T-helper 1 cell treated with Interleukin-12 subunit alpha and Interleukin-12 subunit beta and Interleukin-4 antibody, amounts not matched to agents 30 μg/mL and 1 μg/mL, for 36 hours (primary cell): Measurements from ENCODE around the gene DCTN2.

Source experiments
- H3K27ac Mint-ChIP-seq: one replicate; pipeline ENCODE4 v1.8.0; 2021; ENCODE audit warnings: mild to moderate bottlenecking, mixed read lengths
- H3K27me3 Mint-ChIP-seq: one replicate; pipeline ENCODE4 v1.8.0; 2021; ENCODE audit warnings: low read depth, mixed read lengths
- H3K36me3 Mint-ChIP-seq: one replicate; pipeline ENCODE4 v1.8.0; 2021; ENCODE audit warnings: low read depth, mixed read lengths
- H3K4me1 Mint-ChIP-seq: one replicate; pipeline ENCODE4 v1.8.0; 2021; ENCODE audit warnings: low read depth, mixed read lengths
- H3K4me3 Mint-ChIP-seq: one replicate; pipeline ENCODE4 v1.8.0; 2021; ENCODE audit warnings: mild to moderate bottlenecking, moderate library complexity, mixed read lengths
- H3K9me3 Mint-ChIP-seq: one replicate; pipeline ENCODE4 v1.8.0; 2021; ENCODE audit warnings: mixed read lengths

Gene DCTN2

DNA sequence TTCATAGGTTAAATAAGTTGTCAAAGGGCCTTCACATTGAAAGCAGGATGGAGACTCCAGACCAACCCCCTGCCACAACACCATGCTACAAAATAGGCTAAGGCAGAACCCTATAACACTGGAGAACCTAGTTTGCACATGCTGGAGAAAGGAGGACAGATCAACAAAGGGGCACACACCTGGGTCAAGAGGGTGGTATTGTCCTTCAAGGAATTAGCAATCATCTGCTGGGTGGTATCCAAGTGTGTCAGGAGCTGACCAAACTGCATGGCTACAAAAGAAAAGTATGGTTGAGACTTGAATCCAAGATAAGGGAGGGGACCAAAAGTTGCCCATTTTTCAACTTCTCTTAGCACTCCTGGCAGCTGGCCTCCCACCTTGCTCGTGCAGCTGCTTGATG lies 15.2 kb downstream of the DCTN2 start:
- peaks cover 52% of the 10 kb centered on the region for H3K36me3 Mint-ChIP-seq
- H3K4me1 Mint-ChIP-seq: peaks cover 5% of the 10 kb centered on the region
- no peak overlapping the region for H3K27ac Mint-ChIP-seq
- no peaks in the 10 kb centered on the region for H3K27me3 Mint-ChIP-seq
- no peaks in the 10 kb centered on the region for H3K9me3 Mint-ChIP-seq
- no peak overlapping the region for H3K4me3 Mint-ChIP-seq

DNA sequence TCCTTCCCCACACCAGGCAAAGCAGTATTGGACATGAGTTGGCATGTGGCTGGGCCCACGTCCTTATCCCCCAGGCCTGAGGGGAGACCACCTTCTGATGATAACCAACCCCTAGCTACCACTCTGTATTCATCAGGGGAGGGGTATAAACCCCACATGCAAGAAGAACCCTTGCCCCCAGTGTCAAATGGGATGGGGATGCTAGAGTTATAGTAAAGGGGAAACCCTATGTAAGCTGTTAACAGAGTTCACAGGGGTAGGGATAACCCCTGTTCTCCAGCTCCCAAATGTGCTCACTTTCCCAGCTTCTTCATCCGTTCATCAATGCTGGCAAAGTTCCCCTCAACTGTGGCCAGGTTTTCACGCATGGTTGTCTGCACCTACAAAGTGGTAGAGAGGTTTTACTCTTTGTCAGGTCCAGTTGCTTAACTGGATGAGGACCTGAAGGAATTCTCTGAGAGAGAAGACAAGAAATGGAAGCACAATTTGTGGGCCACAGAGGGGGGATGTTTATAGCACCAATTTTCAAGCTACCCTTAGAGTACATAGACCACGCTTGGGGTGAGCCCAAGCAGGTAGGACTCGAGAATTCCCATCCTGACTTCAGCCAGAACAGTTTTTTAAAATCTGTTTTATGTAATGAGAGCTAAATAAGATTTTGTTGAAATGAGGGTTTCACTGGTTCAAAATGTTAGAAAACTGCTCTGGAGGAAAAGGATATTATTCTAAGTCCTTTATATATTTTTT lies 16.4 kb downstream of the DCTN2 start:
- no peaks in the 10 kb centered on the region for H3K9me3 Mint-ChIP-seq
- H3K27ac Mint-ChIP-seq: no peak overlapping the region
- H3K4me1 Mint-ChIP-seq: peaks cover 6% of the 10 kb centered on the region
- H3K27me3 Mint-ChIP-seq: no peaks in the 10 kb centered on the region
- H3K4me3 Mint-ChIP-seq: no peak overlapping the region
- H3K36me3 Mint-ChIP-seq: peaks cover 46% of the 10 kb centered on the region

DNA sequence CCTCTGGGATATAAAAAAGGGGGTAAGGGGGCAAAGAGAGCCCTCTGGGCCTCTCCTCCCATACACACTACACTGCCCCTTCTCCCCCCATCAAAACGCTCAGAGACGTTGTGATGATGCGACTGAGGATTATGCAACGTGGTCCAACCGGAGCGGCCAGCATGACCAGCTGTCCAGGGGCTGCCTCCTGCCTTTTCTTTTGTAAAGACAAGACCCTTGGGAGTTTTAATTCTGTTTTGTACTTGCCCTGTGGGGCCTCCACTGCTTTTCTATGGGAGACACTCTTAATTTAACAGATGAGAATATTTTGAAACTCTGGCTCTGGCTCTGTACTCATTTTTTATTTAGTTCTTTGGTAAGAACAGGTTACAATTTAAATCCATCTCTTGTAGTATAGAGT lies 17.2 kb downstream of the DCTN2 start:
- no peak overlapping the region for H3K4me3 Mint-ChIP-seq
- no peak overlapping the region for H3K27ac Mint-ChIP-seq
- peaks cover 47% of the 10 kb centered on the region for H3K36me3 Mint-ChIP-seq
- H3K9me3 Mint-ChIP-seq: no peaks in the 10 kb centered on the region
- peaks cover 7% of the 10 kb centered on the region for H3K4me1 Mint-ChIP-seq
- H3K27me3 Mint-ChIP-seq: no peaks in the 10 kb centered on the region

DNA sequence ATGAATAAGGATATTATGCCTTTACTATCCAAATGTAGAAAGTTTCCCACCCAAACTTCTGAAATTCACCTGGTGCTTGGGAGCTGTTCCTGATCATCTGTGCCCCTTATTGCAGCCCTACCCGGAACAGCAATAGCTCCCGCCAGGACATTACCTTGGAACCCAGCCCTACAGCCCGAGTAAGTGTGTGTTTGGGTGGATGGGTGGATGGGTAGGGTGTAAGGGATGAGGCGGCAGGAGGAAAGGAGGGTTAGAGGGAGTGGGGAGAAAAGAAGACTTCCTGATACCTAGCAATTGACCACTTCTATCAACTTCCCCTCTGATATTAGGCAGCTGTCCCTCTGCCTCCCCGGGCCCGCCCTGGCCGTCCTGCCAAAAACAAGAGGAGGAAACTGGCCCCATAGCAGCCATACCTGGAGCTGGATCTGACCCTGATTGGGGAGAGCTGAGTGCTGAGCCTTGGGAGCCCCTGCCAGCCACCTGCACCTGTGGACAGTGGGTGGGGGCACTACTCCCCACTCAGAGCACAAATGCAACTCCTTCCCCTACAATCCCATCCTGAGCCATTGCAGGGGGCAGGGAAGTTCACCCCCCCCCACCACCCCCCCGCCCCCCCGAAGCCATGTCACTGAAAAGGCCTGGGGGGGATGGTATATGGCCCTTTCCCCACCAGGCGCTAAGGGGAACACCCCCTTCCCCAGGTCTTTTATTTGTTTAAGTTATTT lies 18.0 kb downstream of the DCTN2 start:
- Mint-ChIP-seq H3K4me3 (no peak overlapping the region), H3K36me3 (peaks cover 46% of the 10 kb centered on the region), H3K4me1 (peaks cover 14% of the 10 kb centered on the region), H3K27me3 (no peaks in the 10 kb centered on the region), H3K9me3 (no peaks in the 10 kb centered on the region), H3K27ac (no peak overlapping the region)

DNA sequence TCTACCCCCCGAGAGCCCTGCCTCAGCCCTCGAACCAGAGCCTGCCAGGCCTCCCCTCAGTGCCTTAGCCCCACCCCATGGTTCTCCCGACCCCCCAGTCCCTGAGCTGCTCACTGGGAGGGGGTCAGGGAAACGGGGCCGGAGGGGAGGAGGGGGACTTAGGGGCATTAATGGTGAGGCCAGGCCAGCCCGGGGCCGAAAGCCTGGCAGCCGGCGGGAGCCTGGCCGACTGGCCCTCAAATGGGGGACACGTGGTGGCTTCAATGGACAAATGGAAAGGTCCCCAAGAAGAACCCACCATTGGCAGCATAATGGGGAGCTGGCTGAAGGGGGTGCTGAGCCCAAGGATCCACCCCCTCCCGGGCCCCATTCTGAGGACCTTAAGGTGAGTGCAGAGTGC lies 18.8 kb downstream of the DCTN2 start:
- Mint-ChIP-seq H3K4me1 (peaks cover 22% of the 10 kb centered on the region), H3K9me3 (no peaks in the 10 kb centered on the region), H3K36me3 (peaks cover 48% of the 10 kb centered on the region), H3K27me3 (no peaks in the 10 kb centered on the region), H3K4me3 (no peak overlapping the region), H3K27ac (no peak overlapping the region)

DNA sequence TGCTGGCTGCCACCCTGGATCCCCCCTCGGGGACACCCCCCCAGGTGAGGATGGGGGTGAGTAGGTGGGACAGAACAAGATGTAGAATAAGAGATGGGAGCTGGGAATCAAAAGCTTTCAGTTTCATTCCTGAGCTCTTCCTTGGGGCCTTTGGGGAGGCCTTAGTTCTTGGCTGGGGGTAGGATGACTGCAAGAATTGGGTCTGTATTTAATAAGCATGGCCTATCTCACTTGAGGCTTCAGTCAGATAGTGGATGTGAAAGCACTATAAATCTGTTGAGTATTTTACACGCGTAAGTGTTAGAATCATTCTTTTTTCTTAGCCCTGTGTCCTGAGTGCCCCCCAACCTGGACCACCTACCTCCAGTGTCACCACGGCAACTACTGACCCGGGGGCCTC lies 19.8 kb downstream of the DCTN2 start:
- Mint-ChIP-seq H3K4me3 (no peak overlapping the region), H3K36me3 (peaks cover 43% of the 10 kb centered on the region), H3K27ac (no peak overlapping the region), H3K9me3 (no peaks in the 10 kb centered on the region), H3K4me1 (peaks cover 25% of the 10 kb centered on the region), H3K27me3 (no peaks in the 10 kb centered on the region)

DNA sequence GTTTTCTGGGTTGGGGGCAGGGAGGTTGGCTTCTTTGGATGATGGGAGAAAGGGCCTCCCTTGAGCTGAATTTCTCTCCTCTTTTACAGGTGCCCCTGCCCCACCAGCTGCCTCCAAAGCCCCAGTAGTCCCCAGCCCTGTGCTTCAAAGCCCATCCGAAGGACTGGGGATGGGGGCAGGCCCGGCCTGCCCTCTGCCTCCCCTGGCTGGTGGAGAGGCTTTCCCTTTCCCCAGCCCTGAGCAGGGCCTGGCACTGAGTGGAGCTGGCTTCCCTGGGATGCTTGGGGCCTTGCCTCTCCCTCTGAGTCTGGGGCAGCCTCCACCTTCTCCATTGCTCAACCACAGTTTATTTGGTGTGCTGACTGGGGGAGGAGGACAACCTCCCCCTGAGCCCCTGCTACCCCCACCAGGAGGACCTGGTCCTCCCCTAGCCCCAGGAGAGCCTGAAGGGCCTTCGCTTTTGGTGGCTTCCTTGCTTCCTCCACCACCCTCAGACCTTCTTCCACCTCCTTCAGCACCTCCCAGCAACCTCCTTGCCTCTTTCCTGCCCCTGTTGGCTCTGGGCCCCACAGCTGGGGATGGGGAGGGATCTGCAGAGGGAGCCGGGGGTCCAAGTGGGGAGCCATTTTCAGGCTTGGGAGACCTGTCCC lies 20.4 kb downstream of the DCTN2 start:
- peaks cover 40% of the 10 kb centered on the region for H3K36me3 Mint-ChIP-seq
- H3K4me3 Mint-ChIP-seq: no peak overlapping the region
- no peak overlapping the region for H3K27ac Mint-ChIP-seq
- H3K27me3 Mint-ChIP-seq: no peaks in the 10 kb centered on the region
- H3K4me1 Mint-ChIP-seq: peaks cover 30% of the 10 kb centered on the region
- no peaks in the 10 kb centered on the region for H3K9me3 Mint-ChIP-seq

DNA sequence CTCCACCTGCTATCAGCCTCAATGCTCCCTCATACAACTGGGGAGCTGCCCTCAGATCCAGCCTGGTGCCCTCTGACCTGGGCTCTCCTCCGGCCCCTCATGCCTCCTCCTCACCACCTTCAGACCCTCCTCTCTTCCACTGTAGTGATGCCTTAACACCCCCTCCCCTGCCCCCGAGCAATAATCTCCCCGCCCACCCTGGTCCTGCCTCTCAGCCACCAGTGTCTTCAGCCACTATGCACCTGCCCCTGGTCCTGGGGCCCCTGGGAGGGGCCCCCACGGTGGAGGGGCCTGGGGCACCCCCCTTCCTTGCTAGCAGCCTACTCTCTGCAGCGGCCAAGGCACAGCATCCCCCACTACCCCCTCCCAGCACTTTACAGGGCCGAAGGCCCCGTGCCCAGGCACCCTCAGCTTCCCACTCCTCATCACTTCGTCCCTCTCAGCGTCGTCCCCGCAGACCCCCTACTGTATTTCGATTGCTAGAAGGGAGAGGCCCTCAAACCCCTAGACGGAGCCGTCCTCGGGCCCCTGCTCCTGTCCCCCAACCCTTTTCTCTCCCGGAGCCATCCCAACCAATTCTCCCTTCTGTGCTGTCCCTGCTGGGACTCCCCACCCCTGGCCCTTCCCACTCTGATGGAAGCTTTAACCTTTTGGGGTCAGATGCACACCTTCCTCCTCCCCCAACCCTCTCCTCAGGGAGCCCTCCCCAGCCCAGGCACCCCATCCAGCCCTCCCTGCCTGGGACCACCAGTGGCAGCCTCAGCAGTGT lies 21.2 kb downstream of the DCTN2 start:
- peaks cover 37% of the 10 kb centered on the region for H3K4me1 Mint-ChIP-seq
- H3K4me3 Mint-ChIP-seq: no peak overlapping the region
- H3K36me3 Mint-ChIP-seq: peaks cover 39% of the 10 kb centered on the region
- H3K27ac Mint-ChIP-seq: no peak overlapping the region
- no peaks in the 10 kb centered on the region for H3K27me3 Mint-ChIP-seq
- H3K9me3 Mint-ChIP-seq: no peaks in the 10 kb centered on the region

DNA sequence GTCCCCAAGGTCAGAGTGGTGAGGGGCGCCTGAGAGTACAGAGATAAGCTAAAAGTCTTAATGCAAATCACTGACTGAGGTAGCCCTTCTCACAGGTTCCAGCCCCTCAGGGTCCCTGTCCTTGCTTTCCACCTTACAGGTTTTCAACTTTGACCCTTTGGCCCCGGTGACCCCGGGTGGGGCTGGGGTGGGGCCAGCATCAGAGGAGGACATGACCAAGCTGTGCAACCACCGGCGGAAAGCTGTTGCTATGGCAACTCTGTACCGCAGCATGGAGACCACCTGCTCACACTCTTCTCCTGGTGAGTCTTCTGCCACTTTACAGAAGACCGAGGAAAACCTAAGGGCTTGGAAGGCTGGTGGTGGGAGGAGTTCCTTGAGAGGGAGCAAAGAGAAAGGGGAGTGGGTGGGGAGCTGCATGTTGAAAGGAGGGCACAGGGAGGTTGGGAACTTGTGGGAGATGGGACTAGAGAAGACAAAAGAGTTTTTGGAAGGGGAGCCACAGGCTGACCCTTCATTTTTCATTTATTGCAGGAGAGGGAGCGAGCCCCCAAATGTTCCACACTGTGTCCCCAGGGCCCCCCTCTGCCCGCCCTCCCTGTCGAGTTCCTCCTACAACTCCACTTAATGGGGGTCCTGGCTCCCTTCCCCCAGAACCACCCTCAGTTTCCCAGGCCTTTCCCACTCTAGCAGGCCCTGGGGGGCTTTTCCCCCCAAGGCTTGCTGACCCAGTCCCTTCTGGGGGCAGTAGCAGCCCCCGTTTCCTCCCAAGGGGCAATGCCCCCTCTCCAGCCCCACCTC lies 22.0 kb downstream of the DCTN2 start:
- Mint-ChIP-seq H3K9me3 (no peaks in the 10 kb centered on the region), H3K4me1 (peaks cover 39% of the 10 kb centered on the region), H3K27ac (no peak overlapping the region), H3K36me3 (peaks cover 33% of the 10 kb centered on the region), H3K27me3 (no peaks in the 10 kb centered on the region), H3K4me3 (peak overlapping the region; percentile 96)

DNA sequence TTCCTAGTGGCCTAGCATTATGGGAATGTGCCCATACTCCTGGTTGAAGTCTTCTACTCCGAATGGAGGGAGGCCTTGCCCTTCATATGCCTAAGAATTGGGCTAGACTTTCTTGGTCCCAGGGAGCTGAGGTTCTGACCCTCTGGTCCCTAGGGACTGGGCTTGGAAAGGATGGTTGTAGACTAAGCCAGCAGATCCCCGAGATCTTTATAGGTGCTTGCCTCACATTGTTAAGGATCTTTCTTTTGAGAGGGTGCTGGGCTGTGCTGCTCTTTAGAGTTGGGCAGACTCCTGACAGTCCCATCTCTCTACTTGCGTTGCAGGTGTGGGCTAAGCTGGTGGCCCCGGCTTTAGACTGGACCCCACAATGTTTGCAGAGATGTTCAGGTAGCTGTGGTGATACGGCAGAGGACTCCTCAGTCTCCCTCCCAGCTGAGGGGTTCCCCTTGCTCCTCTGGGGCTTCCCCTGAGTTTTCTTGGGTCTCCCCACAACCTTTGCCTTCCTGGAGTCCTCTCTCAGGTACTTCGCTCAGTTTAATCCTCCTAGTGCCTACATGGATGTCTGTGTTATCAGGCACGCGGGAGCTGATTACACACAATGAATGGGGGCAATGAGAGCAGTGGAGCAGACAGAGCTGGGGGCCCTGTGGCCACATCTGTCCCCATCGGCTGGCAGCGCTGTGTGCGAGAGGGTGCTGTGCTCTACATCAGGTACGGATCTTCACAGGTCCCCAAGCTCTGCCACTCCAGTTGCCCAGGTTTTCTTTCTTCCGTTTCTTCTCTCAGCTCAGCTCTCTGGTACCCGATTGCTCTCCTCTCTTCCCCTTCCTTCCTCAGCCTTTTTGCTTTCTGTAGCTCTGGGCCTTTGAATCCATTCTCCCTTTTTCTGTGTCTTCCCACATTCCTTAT lies 23.0 kb downstream of the DCTN2 start:
- Mint-ChIP-seq H3K4me1 (peaks cover 43% of the 10 kb centered on the region), H3K9me3 (no peaks in the 10 kb centered on the region), H3K36me3 (peaks cover 30% of the 10 kb centered on the region), H3K27ac (peak overlapping the region; percentile 86), H3K27me3 (no peaks in the 10 kb centered on the region), H3K4me3 (peak overlapping the region; percentile 96)

DNA sequence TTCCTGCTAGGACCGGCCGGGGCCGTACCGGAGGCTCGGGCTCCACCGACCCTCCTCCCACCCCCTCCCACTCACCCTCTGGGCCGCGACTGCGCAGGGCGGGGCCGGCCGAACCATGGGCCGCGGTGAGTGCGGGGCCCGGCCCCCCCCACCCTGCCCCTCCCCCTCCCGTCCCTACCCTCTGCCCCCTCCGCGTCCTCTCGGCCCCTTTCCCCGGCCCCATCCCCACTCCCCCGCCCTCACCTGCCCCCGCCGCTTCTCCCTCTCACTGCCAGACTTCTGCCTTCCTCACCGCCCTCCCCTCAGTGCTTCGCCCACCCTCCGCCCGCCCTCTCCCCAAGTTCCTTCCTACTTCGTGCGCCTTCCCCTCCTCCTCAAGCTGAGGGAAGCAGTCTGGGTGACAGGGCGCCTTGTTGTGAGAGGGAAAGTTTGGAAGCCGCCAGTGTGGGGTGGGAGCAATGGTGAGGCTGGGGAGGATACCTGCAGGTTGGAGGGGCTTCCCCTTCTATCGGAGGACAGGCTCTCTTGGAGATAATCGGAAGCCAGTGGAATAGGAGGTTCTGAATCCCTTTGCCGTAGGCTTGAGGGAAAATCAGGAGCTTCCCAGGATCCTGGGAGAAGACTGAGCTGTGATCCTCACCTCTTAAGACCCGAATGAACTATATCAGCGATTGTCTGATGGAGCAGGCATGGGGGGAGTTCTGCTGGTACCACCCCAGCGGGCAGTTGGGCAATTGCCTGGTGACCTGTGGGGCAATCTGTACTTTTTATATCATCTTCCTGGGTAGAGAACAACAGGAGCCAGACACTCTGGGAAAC lies 23.9 kb downstream of the DCTN2 start:
- Mint-ChIP-seq H3K27ac (peak overlapping the region; percentile 86), H3K9me3 (no peaks in the 10 kb centered on the region), H3K4me3 (peak overlapping the region; percentile 96), H3K36me3 (peaks cover 33% of the 10 kb centered on the region), H3K4me1 (peaks cover 46% of the 10 kb centered on the region), H3K27me3 (no peaks in the 10 kb centered on the region)

DNA sequence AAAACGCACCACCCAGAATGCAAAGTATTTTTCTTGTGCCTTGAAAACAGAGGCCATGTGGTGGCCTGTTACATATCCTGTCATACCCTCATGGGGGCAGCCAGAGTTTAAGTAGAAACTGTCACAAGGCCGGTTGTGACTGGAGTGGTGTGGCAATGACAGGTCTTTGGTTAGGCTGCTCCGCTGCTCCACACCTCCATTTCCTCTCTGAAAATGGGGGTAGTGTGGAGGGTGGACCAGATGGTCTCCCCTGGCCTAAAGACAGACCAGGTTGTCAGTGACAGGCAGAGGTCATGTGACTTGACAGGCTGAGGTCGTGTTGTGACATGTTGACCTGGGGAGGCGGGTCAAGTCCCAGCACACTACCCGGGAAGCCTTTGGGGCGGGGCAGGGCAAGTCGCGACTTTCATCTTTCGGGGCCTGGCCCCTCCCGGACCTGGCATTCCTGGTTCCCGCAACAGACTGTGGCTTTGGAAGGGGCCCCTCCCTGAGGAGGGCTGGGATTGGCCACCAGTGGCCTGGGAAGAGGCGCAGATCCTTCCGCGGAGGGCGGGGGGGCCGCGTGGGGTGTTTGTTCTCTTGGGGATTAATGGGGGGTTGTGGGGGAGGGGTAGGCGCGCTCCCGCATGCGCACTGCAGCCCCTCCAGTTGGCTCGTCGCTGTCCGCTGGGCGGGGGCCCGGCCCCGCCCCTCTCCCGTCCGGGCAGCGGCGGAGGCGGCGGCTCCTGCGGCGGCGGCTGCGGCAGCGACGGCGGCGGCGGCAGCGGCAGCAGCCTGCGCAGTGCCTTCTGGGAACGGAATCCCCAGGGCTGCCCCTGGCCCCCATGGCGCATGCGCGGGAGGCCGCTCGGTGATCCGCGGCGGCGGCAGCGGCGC lies 24.7 kb downstream of the DCTN2 start, which contains the start of gene MBD6:
Gene MBD6, plus strand, starts transcription at position 814 of the 876 bp plus-strand sequence. CDS start 1,480 bp downstream, outside the sequence.
- Mint-ChIP-seq H3K4me3 (peak within 1 kb of the TSS; percentile 96), H3K27me3 (no peaks in the 10 kb centered on the region), H3K4me1 (peaks cover 51% of the 10 kb centered on the region), H3K36me3 (peaks cover 37% of the 10 kb centered on the region), H3K9me3 (no peaks in the 10 kb centered on the region), H3K27ac (peak within 1 kb of the TSS; percentile 100)
